K562 (cell line): ENCODE results near the gene DCAF6. TPM values are rescaled to one million over a fixed set of nuclear protein-coding genes. Genes with fewer than 3 reads are reported as not detected.

Experiments used
- ATAC-seq: fragments of 200-7000 bp; cut with Tn5 transposase; 3 replicates; pipeline ENCODE4 v1.9.1; 2020; ENCODE audit warnings: moderate library complexity
- BruUV-seq: library from RNA; stranded (reverse); fragments of 400-500 nt; replicated peaks from 2 replicates; lab custom pipeline; 2021; lab: Mats Ljungman, UMichigan
- CTCF ChIA-PET: fragments of 300-600 bp; formaldehyde crosslinking; extraction: SDS; loops from one replicate; lab custom pipeline; 2021; ENCODE audit warnings: low intra/inter-chr PET ratio; lab: Yijun Ruan, JAX
- POLR2A ChIA-PET: fragments of 300-600, 350-650 bp; sonication (Branson Sonifier 250); formaldehyde crosslinking; extraction: SDS; loops from one replicate; lab custom pipeline; 2021; ENCODE audit warnings: antibody characterized with exemption, inconsistent platforms; lab: Yijun Ruan, JAX
- DNase-seq, 4 experiments: peaks; one replicate each; pipeline versions ENCODE4 v3.0.0 to v3.0.0-alpha.2; 2011 to 2018; ENCODE audit warnings: low spot score in 3 of 4, mixed read lengths in 3 of 4; ENCODE audit errors: extremely low read depth in 1 of 4
- FAIRE-seq: peaks from 2 replicates; lab custom pipeline; 2011; peaks lifted over from hg19 to GRCh38; lab: Jason Lieb, UNC
- H2AFZ ChIP-seq: 2 replicates; pipeline ENCODE4 v1.6.0; 2011; ENCODE audit warnings: low read depth, low read length, control low read depth, inconsistent platforms
- H3K27ac ChIP-seq: fragments of 200-600 bp; 3 replicates; pipeline ENCODE4 v1.8.0; 2011; ENCODE audit warnings: low read depth, mild to moderate bottlenecking, control low read depth, inconsistent platforms, low read length, moderate library complexity, mixed read lengths; ENCODE audit errors: extremely low read depth
- H3K27me3 ChIP-seq, 2 experiments: fragments of 300-600 bp in 1 of 2; 2 replicates in 1 of 2; 3 replicates in 1 of 2; pipeline versions ENCODE4 v1.6.0 to v1.8.0; 2011; ENCODE audit warnings: inconsistent platforms in 2 of 2, low read length in 2 of 2, mild to moderate bottlenecking in 1 of 2, mixed read lengths in 1 of 2, moderate library complexity in 1 of 2; ENCODE audit not compliant: control insufficient read depth in 2 of 2, insufficient read depth in 2 of 2
- H3K36me3 ChIP-seq: fragments of 300-600 bp; 3 replicates; pipeline ENCODE4 v1.8.0; 2011; ENCODE audit warnings: mild to moderate bottlenecking, low read length, inconsistent platforms; ENCODE audit not compliant: control insufficient read depth, insufficient read depth
- H3K4me1 ChIP-seq, 2 experiments: fragments of 200-600 bp in 1 of 2; replicated peaks in 1 of 2; 2 replicates in 1 of 2; 3 replicates in 1 of 2; pipeline versions ENCODE4 v1.5.1 to v1.8.0; 2011; ENCODE audit warnings: inconsistent platforms in 2 of 2, low read length in 2 of 2, mild to moderate bottlenecking in 1 of 2, mixed read lengths in 1 of 2, moderate library complexity in 1 of 2; ENCODE audit not compliant: control insufficient read depth in 2 of 2, insufficient read depth in 2 of 2
- H3K4me2 ChIP-seq: 2 replicates; pipeline ENCODE4 v1.6.1; 2011; ENCODE audit warnings: low read length, control low read depth, inconsistent platforms, mixed read lengths; ENCODE audit not compliant: insufficient read depth
- H3K4me3 ChIP-seq: fragments of 200-600 bp; sonication (generic), shearing (Covaris generic); 2 replicates; pipeline ENCODE4 v1.5.1; 2016; ENCODE audit warnings: control low read depth, inconsistent platforms
- H3K79me2 ChIP-seq: fragments of 200-600 bp; 3 replicates; pipeline ENCODE4 v1.8.0; 2011; ENCODE audit warnings: low read length, inconsistent platforms; ENCODE audit not compliant: control insufficient read depth, insufficient read depth
- H3K9ac ChIP-seq, 2 experiments: 2 replicates each; pipeline versions ENCODE4 v1.6.0 to v1.6.1; 2011; ENCODE audit warnings: low read depth in 2 of 2, low read length in 2 of 2, control low read depth in 1 of 2, inconsistent platforms in 1 of 2, mild to moderate bottlenecking in 1 of 2, mixed read lengths in 1 of 2; ENCODE audit not compliant: insufficient read depth in 1 of 2
- H3K9me1 ChIP-seq: one replicate; pipeline ENCODE4 v1.6.0; 2011; ENCODE audit warnings: inconsistent platforms, mild to moderate bottlenecking, low read length, moderate library complexity; ENCODE audit not compliant: control insufficient read depth, insufficient read depth
- H3K9me3 ChIP-seq: replicated peaks from 2 replicates; pipeline ENCODE4 v1.5.1; 2011; ENCODE audit warnings: low read depth, low read length, inconsistent platforms; ENCODE audit not compliant: control insufficient read depth, insufficient read depth
- H4K20me1 ChIP-seq: replicated peaks from 2 replicates; pipeline ENCODE4 v1.6.1; 2011; ENCODE audit warnings: low read length, inconsistent platforms, mixed read lengths; ENCODE audit not compliant: control insufficient read depth, insufficient read depth
- CBFA2T3 ChIP-seq: fragments of 450-650 bp; IDR thresholded peaks from 2 replicates; pipeline ENCODE4 v1.6.1; 2017
- EWSR1 ChIP-seq: fragments of 450-650 bp; IDR thresholded peaks from 2 replicates; pipeline ENCODE4 v1.6.1; 2018; ENCODE audit warnings: borderline replicate concordance, mild to moderate bottlenecking, low read depth, moderate library complexity; ENCODE audit not compliant: partially characterized antibody
- HSF4 ChIP-seq: fragments of 250-450 bp; sonication (Bioruptor Pico); IDR thresholded peaks from 2 replicates; pipeline ENCODE4 v2.1.2; 2022; ENCODE audit warnings: mild to moderate bottlenecking, moderate library complexity, borderline replicate concordance
- KLF16 ChIP-seq: IDR thresholded peaks from 2 replicates; pipeline ENCODE4 v1.6.1; 2016; ENCODE audit warnings: antibody characterized with exemption
- LCOR ChIP-seq: sonication (generic); formaldehyde crosslinking; IDR thresholded peaks from 2 replicates; pipeline ENCODE4 v1.8.0; 2022; ENCODE audit warnings: mild to moderate bottlenecking, missing genetic modification reagents
- MYNN ChIP-seq, 2 experiments: sonication (generic); formaldehyde crosslinking in 1 of 2; IDR thresholded peaks; 2 replicates each; pipeline versions ENCODE4 v1.5.0 to v1.6.1; 2016 to 2020; ENCODE audit warnings: antibody characterized with exemption in 1 of 2, missing genetic modification reagents in 1 of 2
- NCOA6 ChIP-seq: fragments of 450-650 bp; IDR thresholded peaks from 2 replicates; pipeline ENCODE4 v1.6.1; 2017; ENCODE audit warnings: mild to moderate bottlenecking
- NFIX ChIP-seq: fragments of 250-450 bp; sonication (Bioruptor Pico); IDR thresholded peaks from 2 replicates; pipeline ENCODE4 v1.4.0; 2020; ENCODE audit warnings: low read depth, mild to moderate bottlenecking, moderate library complexity
- NR1H2 ChIP-seq: sonication (generic); formaldehyde crosslinking; IDR thresholded peaks from 2 replicates; pipeline ENCODE4 v1.4.0; 2020; ENCODE audit warnings: mild to moderate bottlenecking, missing genetic modification reagents
- PHF21A ChIP-seq: fragments of 450-650 bp; IDR thresholded peaks from 2 replicates; pipeline ENCODE4 v1.6.1; 2017; ENCODE audit warnings: low read depth, borderline replicate concordance
- RHOXF2B ChIP-seq: fragments of 250-450 bp; sonication (Bioruptor Pico); conservative IDR thresholded peaks from 2 replicates; pipeline ENCODE4 v1.5.1; 2021
- SIRT6 ChIP-seq: IDR thresholded peaks from one replicate; pipeline ENCODE4 v1.6.1; 2012; ENCODE audit warnings: low read depth, mild to moderate bottlenecking, control low read depth, inconsistent platforms, low read length, moderate library complexity
- SLC30A9 ChIP-seq: fragments of 250-450 bp; sonication (Bioruptor Pico); IDR thresholded peaks from 2 replicates; pipeline ENCODE4 v1.8.0; 2022; ENCODE audit warnings: mild to moderate bottlenecking, moderate library complexity
- STAG1 ChIP-seq: sonication (generic); formaldehyde crosslinking; IDR thresholded peaks from 2 replicates; pipeline ENCODE4 v1.5.0; 2020; ENCODE audit warnings: missing genetic modification reagents, borderline replicate concordance
- TARDBP ChIP-seq: fragments of 450-650 bp; IDR thresholded peaks from 2 replicates; pipeline ENCODE4 v1.6.1; 2016
- XRCC5 ChIP-seq: fragments of 200-400 bp; formaldehyde crosslinking; IDR thresholded peaks from 2 replicates; pipeline ENCODE4 v1.6.1; 2017; ENCODE audit warnings: low read depth, mild to moderate bottlenecking, low read length
- ZBTB17 ChIP-seq: fragments of 450-650 bp; formaldehyde crosslinking; IDR thresholded peaks from 2 replicates; pipeline ENCODE4 v1.4.0; 2020; ENCODE audit warnings: mild to moderate bottlenecking
- WGBS: fragments of 100-300 bp; shearing (Covaris generic); methylation state at CpG from one replicate; pipeline ENCODE4 v1.1.6; 2016; ENCODE audit warnings: low coverage, mixed read lengths; ENCODE audit not compliant: insufficient coverage; ENCODE audit errors: missing lambda C conversion rate; 5-methylcytosine and 5-hydroxymethylcytosine counted together
- in situ Hi-C: fragments of 300-500 bp; cut with MboI; formaldehyde crosslinking; loops from 4 replicates; pipeline ENCODE4 v1.15.0; 2018; ENCODE audit warnings: inconsistent platforms, mixed read lengths
- intact Hi-C: fragments of 100-400 bp; cut with micrococcal nuclease; formaldehyde crosslinking; loops from 2 replicates; pipeline ENCODE4 v1.14.2; 2022
- polyA plus RNA-seq, 8 experiments: library from polyadenylated mRNA; depleted of rRNA in 4 of 8; stranded (reverse) in 5 of 8; unstranded in 3 of 8; fragments of >200 nt; fragmentation: Nextera tagmentation in 2 of 8; fragmentation: Illumina TruSeq in 1 of 8; extraction: Ambion mirVana in 2 of 8; extraction: Trizol in 1 of 8; gene quantifications; 2 replicates each; pipeline versions ENCODE4 v1.2.1 to v1.2.3, GENCODE V29; 2011 to 2014; ENCODE audit warnings: inconsistent platforms in 1 of 8, missing spikeins in 1 of 8
- total RNA-seq, 7 experiments: library from RNA; depleted of rRNA in 6 of 7; stranded (reverse); fragments of >200 nt in 6 of 7; fragmentation: Illumina TruSeq in 2 of 7; extraction: Trizol in 2 of 7; gene quantifications; 2 replicates each; pipeline versions ENCODE4 v1.2.1 to v1.2.3, GENCODE V29; 2011 to 2021; ENCODE audit warnings: low replicate concordance in 1 of 7
- TF ChIP-seq, protein P1 (sequence below): sonication (generic); formaldehyde crosslinking; IDR thresholded peaks from 2 replicates; pipeline ENCODE4 v1.8.0; 2022; ENCODE audit warnings: missing genetic modification reagents, mild to moderate bottlenecking, moderate library complexity, borderline replicate concordance
- TF ChIP-seq, protein P2 (sequence below): fragments of 150-350 bp; conservative IDR thresholded peaks from 2 replicates; pipeline ENCODE4 v1.6.1; 2014; ENCODE audit warnings: low read length

The DCAF6 gene
- total and polyA plus RNA-seq, 9 of the 15 experiments (the other 6 are each of a cell fraction or from before 2014, with no cell fraction given), result 19.1 to 102 (median 46.3) TPM

DNA sequence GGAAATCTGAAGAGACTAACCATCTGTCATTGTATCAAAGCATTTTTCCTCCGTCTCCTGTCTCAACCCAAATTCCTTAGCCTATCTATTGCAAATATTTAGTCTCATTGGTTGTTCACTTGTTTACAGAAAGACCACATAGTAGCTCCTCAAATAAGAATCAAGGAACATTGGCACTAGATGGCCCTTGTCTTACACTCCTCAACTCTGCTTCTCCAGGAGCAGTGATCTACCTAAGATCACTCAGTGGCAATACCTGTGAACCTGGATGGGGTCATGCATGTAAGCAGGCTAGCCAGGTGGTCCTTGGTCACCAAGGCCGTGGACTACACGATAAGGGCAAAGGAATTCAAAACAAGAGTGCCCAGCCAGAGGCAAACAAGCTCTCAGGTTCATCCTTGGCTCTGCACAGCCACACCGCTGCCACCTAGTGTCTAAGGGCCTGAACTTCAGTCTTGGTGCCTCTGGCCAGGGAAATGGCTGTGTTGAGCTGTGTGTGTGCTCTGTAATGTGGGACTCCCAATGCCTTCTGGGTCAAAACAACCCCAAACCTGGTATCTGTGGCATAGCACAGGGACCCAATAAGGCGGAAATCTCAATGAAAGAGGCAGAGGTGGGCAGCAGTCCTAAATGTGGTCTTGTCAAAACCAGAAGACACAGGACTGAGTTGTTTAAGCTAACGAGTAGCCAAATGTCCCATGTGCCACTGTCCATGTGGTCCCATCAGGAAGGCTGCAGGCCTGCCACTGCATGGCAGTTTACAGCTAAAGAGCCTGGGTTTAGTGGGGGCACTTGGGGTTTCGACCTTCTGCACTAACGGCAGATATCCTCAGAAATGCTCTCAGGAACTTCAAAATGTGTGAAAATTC is 145.8 kb downstream of the DCAF6 start:
- no peak overlapping the region for H3K4me3 ChIP-seq
- in situ Hi-C loops, result loop anchor here (5.0 kb wide), 1 partner anchor 365 kb away; no protein-coding TSS in a partner anchor
- intact Hi-C loops, result loop anchor here (2.0 to 10.0 kb wide), 6 partner anchors 145 to 477 kb away; partner anchors contain the start of genes DCAF6 and MPC2
- DNase-seq (peak; percentile 78 to 87 (median 81)), FAIRE-seq (peak; percentile 97), ATAC-seq (peak; percentile 92)
- peaks cover 17% of the 10 kb centered on the region; the same call in 2 of the 3 replicates for H3K36me3 ChIP-seq
- no peak overlapping the region; the same call in 2 of the 3 replicates for H3K27ac ChIP-seq
- H3K4me2 ChIP-seq, result no peak overlapping the region
- ChIA-PET CTCF (interaction anchor here (0.8 to 1.2 kb wide), 4 partner anchors 9 to 461 kb away, joined by 3 read pairs; partner anchors contain the start of gene SFT2D2), POLR2A (interaction anchor here (0.6 to 1.3 kb wide), 9 partner anchors 9 to 367 kb away, joined by 3 to 8 read pairs (median 5); partner anchors contain the start of genes DCAF6 and MPC2)
- no peaks in the 10 kb centered on the region for H3K27me3 ChIP-seq
- H3K9ac ChIP-seq, result no peak overlapping the region
- no TSS peak for BruUV-seq
- 42% methylated on average over 8 of the region's 8 CpGs for WGBS
- H3K9me1 ChIP-seq, result no peaks in the 10 kb centered on the region
- no peaks in the 10 kb centered on the region for H3K79me2 ChIP-seq
- H2AFZ ChIP-seq, result 0 out of 2 replicates have a peak overlapping the region, but pooled peaks have one; percentile 11
- H3K9me3 ChIP-seq, result no peaks in the 10 kb centered on the region
- peaks cover 8 to 9% of the 10 kb centered on the region in 2 experiments; a peak in 4 of 5 replicates for H3K4me1 ChIP-seq
- H4K20me1 ChIP-seq, result no peaks in the 10 kb centered on the region
- TF ChIP-seq, protein P1, sequence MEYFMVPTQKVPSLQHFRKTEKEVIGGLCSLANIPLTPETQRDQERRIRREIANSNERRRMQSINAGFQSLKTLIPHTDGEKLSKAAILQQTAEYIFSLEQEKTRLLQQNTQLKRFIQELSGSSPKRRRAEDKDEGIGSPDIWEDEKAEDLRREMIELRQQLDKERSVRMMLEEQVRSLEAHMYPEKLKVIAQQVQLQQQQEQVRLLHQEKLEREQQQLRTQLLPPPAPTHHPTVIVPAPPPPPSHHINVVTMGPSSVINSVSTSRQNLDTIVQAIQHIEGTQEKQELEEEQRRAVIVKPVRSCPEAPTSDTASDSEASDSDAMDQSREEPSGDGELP (CRISPR knock-in tag), result peak; percentile 51
- TF ChIP-seq STAG1 (CRISPR knock-in tag) (peak; percentile 90), MYNN (IDR thresholded peaks at IDR 0.05) (peak; percentile 76; the same call in 1 of the 2 replicates), MYNN (CRISPR knock-in tag; IDR thresholded peaks at IDR 0.05) (no peak), RHOXF2B (CRISPR knock-in tag) (no peak), XRCC5 (peak; percentile 66; the same call in 1 of the 2 replicates), KLF16 (peak; percentile 36; the same call in 1 of the 2 replicates), EWSR1 (no peak), NR1H2 (CRISPR knock-in tag) (0 out of 2 replicates have a peak, but pooled peaks have one; percentile 57), LCOR (CRISPR knock-in tag) (no peak), PHF21A (no peak), CBFA2T3 (peak; percentile 17; the same call in 1 of the 2 replicates), HSF4 (CRISPR knock-in tag) (no peak), TARDBP (no peak; the same call in 1 of the 2 replicates), SLC30A9 (CRISPR knock-in tag) (no peak), NFIX (CRISPR knock-in tag) (no peak), SIRT6 (no peak), NCOA6 (no peak), ZBTB17 (no peak)
- TF ChIP-seq, protein P2, sequence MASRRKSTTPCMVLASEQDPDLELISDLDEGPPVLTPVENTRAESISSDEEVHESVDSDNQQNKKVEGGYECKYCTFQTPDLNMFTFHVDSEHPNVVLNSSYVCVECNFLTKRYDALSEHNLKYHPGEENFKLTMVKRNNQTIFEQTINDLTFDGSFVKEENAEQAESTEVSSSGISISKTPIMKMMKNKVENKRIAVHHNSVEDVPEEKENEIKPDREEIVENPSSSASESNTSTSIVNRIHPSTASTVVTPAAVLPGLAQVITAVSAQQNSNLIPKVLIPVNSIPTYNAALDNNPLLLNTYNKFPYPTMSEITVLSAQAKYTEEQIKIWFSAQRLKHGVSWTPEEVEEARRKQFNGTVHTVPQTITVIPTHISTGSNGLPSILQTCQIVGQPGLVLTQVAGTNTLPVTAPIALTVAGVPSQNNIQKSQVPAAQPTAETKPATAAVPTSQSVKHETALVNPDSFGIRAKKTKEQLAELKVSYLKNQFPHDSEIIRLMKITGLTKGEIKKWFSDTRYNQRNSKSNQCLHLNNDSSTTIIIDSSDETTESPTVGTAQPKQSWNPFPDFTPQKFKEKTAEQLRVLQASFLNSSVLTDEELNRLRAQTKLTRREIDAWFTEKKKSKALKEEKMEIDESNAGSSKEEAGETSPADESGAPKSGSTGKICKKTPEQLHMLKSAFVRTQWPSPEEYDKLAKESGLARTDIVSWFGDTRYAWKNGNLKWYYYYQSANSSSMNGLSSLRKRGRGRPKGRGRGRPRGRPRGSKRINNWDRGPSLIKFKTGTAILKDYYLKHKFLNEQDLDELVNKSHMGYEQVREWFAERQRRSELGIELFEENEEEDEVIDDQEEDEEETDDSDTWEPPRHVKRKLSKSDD, result no peak
